HL-60 (cell line): Measurements from ENCODE around the gene SCLT1.

Source experiments
- CTCF ChIP-seq: IDR thresholded peaks from one replicate; pipeline ENCODE4 v1.5.1; 2011; ENCODE audit warnings: low read length, control low read depth, inconsistent platforms; ENCODE audit not compliant: insufficient read depth
- GABPA ChIP-seq: IDR thresholded peaks from 2 replicates; pipeline ENCODE4 v1.6.1; 2012; ENCODE audit warnings: low read depth
- POLR2AphosphoS5 ChIP-seq: IDR thresholded peaks from 2 replicates; pipeline ENCODE4 v1.6.1; 2012; ENCODE audit warnings: low read depth
- SPI1 ChIP-seq: IDR thresholded peaks from 2 replicates; pipeline ENCODE4 v1.6.1; 2012; ENCODE audit warnings: low read depth, mild to moderate bottlenecking, borderline replicate concordance
- TF ChIP-seq, protein P1 (sequence below): IDR thresholded peaks from 2 replicates; pipeline ENCODE4 v1.6.1; 2012; ENCODE audit warnings: low read depth; ENCODE audit not compliant: insufficient replicate concordance

DNA sequence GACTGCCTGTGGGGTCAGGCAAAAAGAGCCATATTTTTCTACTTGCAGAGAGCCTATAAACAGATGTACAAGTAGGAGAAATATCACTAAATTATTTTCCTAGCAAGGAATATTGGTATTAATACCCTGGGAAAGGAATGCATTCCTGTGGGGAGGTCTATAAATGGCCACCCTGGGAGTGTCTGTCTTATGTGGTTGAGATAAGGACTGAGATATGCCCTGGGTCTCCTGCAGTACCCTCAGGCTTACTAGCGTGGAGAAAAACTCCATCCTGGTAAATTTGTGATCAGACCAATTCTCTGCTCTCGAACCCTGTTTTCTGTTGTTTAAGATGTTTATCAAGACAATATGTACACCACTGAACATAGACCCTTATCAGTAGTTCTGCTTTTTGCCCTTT, 38.0 kb upstream of the SCLT1 start:
- TF ChIP-seq CTCF (no peak), POLR2AphosphoS5 (no peak), GABPA (no peak), SPI1 (no peak)
- TF ChIP-seq, protein P1, sequence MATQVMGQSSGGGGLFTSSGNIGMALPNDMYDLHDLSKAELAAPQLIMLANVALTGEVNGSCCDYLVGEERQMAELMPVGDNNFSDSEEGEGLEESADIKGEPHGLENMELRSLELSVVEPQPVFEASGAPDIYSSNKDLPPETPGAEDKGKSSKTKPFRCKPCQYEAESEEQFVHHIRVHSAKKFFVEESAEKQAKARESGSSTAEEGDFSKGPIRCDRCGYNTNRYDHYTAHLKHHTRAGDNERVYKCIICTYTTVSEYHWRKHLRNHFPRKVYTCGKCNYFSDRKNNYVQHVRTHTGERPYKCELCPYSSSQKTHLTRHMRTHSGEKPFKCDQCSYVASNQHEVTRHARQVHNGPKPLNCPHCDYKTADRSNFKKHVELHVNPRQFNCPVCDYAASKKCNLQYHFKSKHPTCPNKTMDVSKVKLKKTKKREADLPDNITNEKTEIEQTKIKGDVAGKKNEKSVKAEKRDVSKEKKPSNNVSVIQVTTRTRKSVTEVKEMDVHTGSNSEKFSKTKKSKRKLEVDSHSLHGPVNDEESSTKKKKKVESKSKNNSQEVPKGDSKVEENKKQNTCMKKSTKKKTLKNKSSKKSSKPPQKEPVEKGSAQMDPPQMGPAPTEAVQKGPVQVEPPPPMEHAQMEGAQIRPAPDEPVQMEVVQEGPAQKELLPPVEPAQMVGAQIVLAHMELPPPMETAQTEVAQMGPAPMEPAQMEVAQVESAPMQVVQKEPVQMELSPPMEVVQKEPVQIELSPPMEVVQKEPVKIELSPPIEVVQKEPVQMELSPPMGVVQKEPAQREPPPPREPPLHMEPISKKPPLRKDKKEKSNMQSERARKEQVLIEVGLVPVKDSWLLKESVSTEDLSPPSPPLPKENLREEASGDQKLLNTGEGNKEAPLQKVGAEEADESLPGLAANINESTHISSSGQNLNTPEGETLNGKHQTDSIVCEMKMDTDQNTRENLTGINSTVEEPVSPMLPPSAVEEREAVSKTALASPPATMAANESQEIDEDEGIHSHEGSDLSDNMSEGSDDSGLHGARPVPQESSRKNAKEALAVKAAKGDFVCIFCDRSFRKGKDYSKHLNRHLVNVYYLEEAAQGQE, result no peak
